ENCODE data around the gene PRR11. TPM values are rescaled to one million over a fixed set of nuclear protein-coding genes. Genes with fewer than 3 reads are reported as not detected.

Gene PRR11
- total and polyA plus RNA-seq, 2 of the 8 experiments (the other 6 are each of a cell fraction or from before 2014, with no cell fraction given): 32.7 to 83.0 TPM

GRCh38 chr17:59121901-59122480, 33.6 kb upstream of the PRR11 start:
- CTCF ChIA-PET (ENCODE audit: partially characterized antibody): interaction anchor here (0.6 kb wide), 1 partner anchor 68 kb away, joined by 3 read pairs; no protein-coding TSS in a partner anchor
- peaks cover 0 to 3% of the 10 kb centered on the region in 2 experiments; a peak in 1 of 4 replicates for H3K79me2 ChIP-seq (ENCODE audit: control insufficient read depth in 1 of 2, insufficient read depth in 2 of 2, low read length in 2 of 2)
- TF ChIP-seq SUZ12 (IDR thresholded peaks at IDR 0.05; ENCODE audit: low read length) (no peak), RAD21 (IDR thresholded peaks at IDR 0.05 in 1 of 2, conservative IDR thresholded peaks at IDR 0.05 in 1 of 2; ENCODE audit: low read depth in 2 of 2, low read length in 2 of 2) (no peak), POU5F1 (IDR thresholded peaks at IDR 0.05; ENCODE audit: low read depth, low read length) (no peak), KDM1A (IDR thresholded peaks at IDR 0.05; ENCODE audit: borderline replicate concordance, low read length) (no peak), MAFK (IDR thresholded peaks at IDR 0.05; ENCODE audit: low read depth, low read length) (no peak), CTCF (IDR thresholded peaks at IDR 0.05; ENCODE audit: control extremely low read depth in 1 of 3, insufficient read depth in 1 of 3, low read depth in 1 of 3, low read length in 3 of 3) (no peak), SIRT6 (IDR thresholded peaks at IDR 0.05; ENCODE audit: low read length) (no peak), SP1 (IDR thresholded peaks at IDR 0.05; ENCODE audit: low read depth, low read length) (no peak), SAP30 (IDR thresholded peaks at IDR 0.05; ENCODE audit: insufficient read depth, insufficient replicate concordance, low read length) (no peak), EP300 (IDR thresholded peaks at IDR 0.05; ENCODE audit: borderline replicate concordance in 1 of 2, low read depth in 2 of 2, low read length in 2 of 2) (no peak)

More at GRCh38 chr17:59121901-59122480, 33.6 kb upstream of the PRR11 start:
- H3K23ac ChIP-seq (ENCODE audit: insufficient read length): no peak overlapping the region
- POLR2A ChIA-PET (ENCODE audit: partially characterized antibody): interaction anchor here (0.7 kb wide), 1 partner anchor 38 kb away, joined by 3 read pairs; no protein-coding TSS in a partner anchor
- H2BK120ac ChIP-seq (replicated peaks; ENCODE audit: low read depth, low read length): no peak overlapping the region
- no peak overlapping the region for H3K4me3 ChIP-seq (ENCODE audit: extremely low read depth in 1 of 4, insufficient read depth in 2 of 4, low read depth in 3 of 4, low read length in 4 of 4)
- H3K4me1 ChIP-seq (replicated peaks in 1 of 4; ENCODE audit: control insufficient read depth in 3 of 4, insufficient read depth in 4 of 4, low read length in 3 of 4): no peaks in the 10 kb centered on the region
- no peaks in the 10 kb centered on the region for H3K23me2 ChIP-seq (ENCODE audit: low read depth, low read length)
- whole genome bisulfite sequencing, 2 experiments (ENCODE audit: extremely low coverage in 1 of 2, insufficient coverage in 1 of 2, insufficient read length in 1 of 2, insufficient replicate concordance in 2 of 2, low coverage in 1 of 2, low lambda C conversion rate in 2 of 2, missing lambda C conversion rate in 1 of 2): 90% methylated on average over 9 of the region's 9 CpGs; no CpG with 5 or more reads in 1 of the 2 experiments
- no peak overlapping the region for H4K5ac ChIP-seq (ENCODE audit: insufficient read length, low read depth, low read length)
- H3K4ac ChIP-seq (replicated peaks; ENCODE audit: insufficient read length, low read depth, low read length): no peak overlapping the region
- no peak overlapping the region for H2AK5ac ChIP-seq (ENCODE audit: low read depth, low read length)
- no peak overlapping the region for H3K27ac ChIP-seq (ENCODE audit: low read depth, low read length)
- no peaks in the 10 kb centered on the region for H3K27me3 ChIP-seq (replicated peaks in 1 of 4; ENCODE audit: control insufficient read depth in 3 of 4, extremely low read depth in 1 of 4, insufficient read depth in 3 of 4, low read length in 3 of 4)
- H2BK12ac ChIP-seq (ENCODE audit: low read depth, low read length): no peak overlapping the region
- H3K9me3 ChIP-seq (ENCODE audit: insufficient read depth in 2 of 2, low read depth in 1 of 2, low read length in 1 of 2): no peaks in the 10 kb centered on the region
- DNase-seq (ENCODE audit: low read depth in 1 of 2, low spot score in 2 of 2) (no peak), FAIRE-seq (no peak)
- peaks cover 2 to 6% of the 10 kb centered on the region in 2 experiments for H4K20me1 ChIP-seq (replicated peaks in 1 of 2; ENCODE audit: control insufficient read depth in 1 of 2, insufficient read depth in 2 of 2, low read length in 2 of 2)
- H3K9ac ChIP-seq (replicated peaks in 1 of 4; ENCODE audit: extremely low read depth in 1 of 4, low read depth in 3 of 4, low read length in 3 of 4): no peak overlapping the region
- H4K8ac ChIP-seq (ENCODE audit: extremely low read depth, insufficient read depth, low read length): no peak overlapping the region
- H2BK15ac ChIP-seq (ENCODE audit: low read length): no peak overlapping the region
- no peak overlapping the region for H3K56ac ChIP-seq (replicated peaks; ENCODE audit: insufficient read length, low read depth, low read length)
- no peak overlapping the region for H3K4me2 ChIP-seq (ENCODE audit: insufficient read depth in 1 of 2, low read depth in 2 of 2, low read length in 2 of 2)
- no peaks in the 10 kb centered on the region for H3K79me1 ChIP-seq (ENCODE audit: low read depth, low read length)
- H2AFZ ChIP-seq (ENCODE audit: low read length): no peak overlapping the region
- H2BK5ac ChIP-seq (ENCODE audit: low read depth, low read length): no peak overlapping the region
- H3K36me3 ChIP-seq (ENCODE audit: control insufficient read depth in 2 of 4, insufficient read depth in 4 of 4, low read length in 3 of 4): peaks cover 2 to 18% (median 5%) of the 10 kb centered on the region in 4 experiments; a peak in 5 of 8 replicates
- H3K14ac ChIP-seq (ENCODE audit: insufficient read length): no peak overlapping the region
- H3K18ac ChIP-seq (ENCODE audit: extremely low read depth, low read length): no peak overlapping the region
- H2BK20ac ChIP-seq (ENCODE audit: low read length): no peak overlapping the region
- H4K91ac ChIP-seq (replicated peaks; ENCODE audit: insufficient read length, low read length): no peak overlapping the region

Measured in H1 (cell line).